SK-N-SH (cell line): ENCODE data around the gene CLMP.

Experiments used
- EP300 ChIP-seq, 2 experiments: IDR thresholded peaks; 2 replicates each; pipeline versions ENCODE4 v1.4.0 to v1.6.1; 2012; ENCODE audit warnings: borderline replicate concordance in 1 of 2, low read depth in 1 of 2, low read length in 1 of 2
- MXI1 ChIP-seq: IDR thresholded peaks from 2 replicates; pipeline ENCODE4 v1.6.1; 2012; ENCODE audit warnings: mild to moderate bottlenecking, low read depth, low read length, improper control_type of control experiment
- TAF1 ChIP-seq: IDR thresholded peaks from 2 replicates; pipeline ENCODE4 v1.6.1; 2012; ENCODE audit warnings: low read depth, mild to moderate bottlenecking, low read length, moderate library complexity, borderline replicate concordance
- TF ChIP-seq, protein P1 (sequence below): fragments of 200-600 bp; sonication (generic); IDR thresholded peaks from 2 replicates; pipeline ENCODE4 v1.6.1; 2017; ENCODE audit warnings: antibody characterized with exemption, mild to moderate bottlenecking, moderate library complexity
- TF ChIP-seq, protein P2 (sequence below): IDR thresholded peaks from 2 replicates; pipeline ENCODE4 v1.6.1; 2012; ENCODE audit warnings: mild to moderate bottlenecking, low read depth, low read length, moderate library complexity

DNA sequence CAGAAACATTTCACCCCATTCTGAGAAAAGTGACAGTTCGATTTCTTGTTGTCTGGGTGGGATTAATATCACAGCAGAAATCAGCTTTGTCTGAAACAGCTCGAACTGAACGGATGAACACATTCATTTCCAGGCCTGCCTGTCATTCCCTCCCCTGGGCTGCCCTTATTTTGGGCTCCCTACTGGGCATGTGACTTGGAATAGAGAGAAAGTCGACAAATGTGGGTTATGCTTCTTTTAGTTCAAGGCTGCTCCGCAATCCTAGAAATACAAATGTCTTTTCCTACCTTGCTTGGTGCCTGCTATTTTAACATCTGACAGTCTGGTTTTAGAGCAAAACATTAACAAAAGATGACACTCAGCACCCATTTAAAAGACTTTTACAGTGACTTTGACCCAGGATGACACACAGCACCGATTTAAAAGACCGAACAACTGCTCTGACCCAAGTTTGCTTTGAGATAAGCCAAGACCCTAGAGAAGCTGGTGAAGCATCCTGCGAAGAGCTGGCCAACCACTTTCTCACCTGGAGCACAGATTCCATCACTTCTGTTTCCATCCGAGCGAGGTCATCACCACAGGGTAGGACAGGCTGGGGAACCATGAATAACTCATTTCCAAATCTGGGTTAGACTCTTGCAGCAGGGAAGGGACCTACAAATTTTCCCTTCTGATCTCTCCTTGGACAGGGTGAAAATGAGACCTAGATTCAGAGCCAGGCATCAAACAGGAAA lies 13.1 kb downstream of the CLMP start:
- TF ChIP-seq, protein P1, sequence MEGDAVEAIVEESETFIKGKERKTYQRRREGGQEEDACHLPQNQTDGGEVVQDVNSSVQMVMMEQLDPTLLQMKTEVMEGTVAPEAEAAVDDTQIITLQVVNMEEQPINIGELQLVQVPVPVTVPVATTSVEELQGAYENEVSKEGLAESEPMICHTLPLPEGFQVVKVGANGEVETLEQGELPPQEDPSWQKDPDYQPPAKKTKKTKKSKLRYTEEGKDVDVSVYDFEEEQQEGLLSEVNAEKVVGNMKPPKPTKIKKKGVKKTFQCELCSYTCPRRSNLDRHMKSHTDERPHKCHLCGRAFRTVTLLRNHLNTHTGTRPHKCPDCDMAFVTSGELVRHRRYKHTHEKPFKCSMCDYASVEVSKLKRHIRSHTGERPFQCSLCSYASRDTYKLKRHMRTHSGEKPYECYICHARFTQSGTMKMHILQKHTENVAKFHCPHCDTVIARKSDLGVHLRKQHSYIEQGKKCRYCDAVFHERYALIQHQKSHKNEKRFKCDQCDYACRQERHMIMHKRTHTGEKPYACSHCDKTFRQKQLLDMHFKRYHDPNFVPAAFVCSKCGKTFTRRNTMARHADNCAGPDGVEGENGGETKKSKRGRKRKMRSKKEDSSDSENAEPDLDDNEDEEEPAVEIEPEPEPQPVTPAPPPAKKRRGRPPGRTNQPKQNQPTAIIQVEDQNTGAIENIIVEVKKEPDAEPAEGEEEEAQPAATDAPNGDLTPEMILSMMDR: no peak
- TF ChIP-seq EP300 (IDR thresholded peaks at IDR 0.05; ENCODE audit: borderline replicate concordance in 1 of 2, low read depth in 1 of 2, low read length in 1 of 2) (no peak), MXI1 (no peak), TAF1 (no peak)
- TF ChIP-seq, protein P2, sequence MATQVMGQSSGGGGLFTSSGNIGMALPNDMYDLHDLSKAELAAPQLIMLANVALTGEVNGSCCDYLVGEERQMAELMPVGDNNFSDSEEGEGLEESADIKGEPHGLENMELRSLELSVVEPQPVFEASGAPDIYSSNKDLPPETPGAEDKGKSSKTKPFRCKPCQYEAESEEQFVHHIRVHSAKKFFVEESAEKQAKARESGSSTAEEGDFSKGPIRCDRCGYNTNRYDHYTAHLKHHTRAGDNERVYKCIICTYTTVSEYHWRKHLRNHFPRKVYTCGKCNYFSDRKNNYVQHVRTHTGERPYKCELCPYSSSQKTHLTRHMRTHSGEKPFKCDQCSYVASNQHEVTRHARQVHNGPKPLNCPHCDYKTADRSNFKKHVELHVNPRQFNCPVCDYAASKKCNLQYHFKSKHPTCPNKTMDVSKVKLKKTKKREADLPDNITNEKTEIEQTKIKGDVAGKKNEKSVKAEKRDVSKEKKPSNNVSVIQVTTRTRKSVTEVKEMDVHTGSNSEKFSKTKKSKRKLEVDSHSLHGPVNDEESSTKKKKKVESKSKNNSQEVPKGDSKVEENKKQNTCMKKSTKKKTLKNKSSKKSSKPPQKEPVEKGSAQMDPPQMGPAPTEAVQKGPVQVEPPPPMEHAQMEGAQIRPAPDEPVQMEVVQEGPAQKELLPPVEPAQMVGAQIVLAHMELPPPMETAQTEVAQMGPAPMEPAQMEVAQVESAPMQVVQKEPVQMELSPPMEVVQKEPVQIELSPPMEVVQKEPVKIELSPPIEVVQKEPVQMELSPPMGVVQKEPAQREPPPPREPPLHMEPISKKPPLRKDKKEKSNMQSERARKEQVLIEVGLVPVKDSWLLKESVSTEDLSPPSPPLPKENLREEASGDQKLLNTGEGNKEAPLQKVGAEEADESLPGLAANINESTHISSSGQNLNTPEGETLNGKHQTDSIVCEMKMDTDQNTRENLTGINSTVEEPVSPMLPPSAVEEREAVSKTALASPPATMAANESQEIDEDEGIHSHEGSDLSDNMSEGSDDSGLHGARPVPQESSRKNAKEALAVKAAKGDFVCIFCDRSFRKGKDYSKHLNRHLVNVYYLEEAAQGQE: no peak
